Stomach (tissue), 4 donors: Measurements from ENCODE around the gene CCNG2.

Source experiments
- CTCF ChIP-seq, 7 experiments: fragments of 450-650 bp in 4 of 7; fragments of 200-600 bp in 3 of 7; sonication (generic) in 3 of 7; IDR thresholded peaks; one replicate each; pipeline ENCODE4 v1.5.1; 2016 to 2019; ENCODE audit warnings: antibody characterized with exemption in 7 of 7, control low read depth in 2 of 7, mild to moderate bottlenecking in 1 of 7
- EP300 ChIP-seq: sonication (generic); formaldehyde crosslinking; IDR thresholded peaks from one replicate; pipeline ENCODE4 v1.6.1; 2017; ENCODE audit warnings: antibody characterized with exemption
- POLR2A ChIP-seq, 4 donors: fragments of 450-650 bp; IDR thresholded peaks; one replicate each; pipeline ENCODE4 v1.6.1; 2016; ENCODE audit warnings: antibody characterized with exemption in 4 of 4, control low read depth in 2 of 4, mild to moderate bottlenecking in 1 of 4, moderate library complexity in 1 of 4
- POLR2AphosphoS5 ChIP-seq, 3 donors: sonication (generic); formaldehyde crosslinking; IDR thresholded peaks; one replicate each; pipeline ENCODE4 v1.6.1; 2016; ENCODE audit warnings: antibody characterized with exemption in 3 of 3

- TF ChIP-seq CTCF (IDR thresholded peaks at IDR 0.05) (no peak), POLR2A (IDR thresholded peaks at IDR 0.05) (no peak), POLR2AphosphoS5 (IDR thresholded peaks at IDR 0.05) (no peak), EP300 (no peak)
Measured at GRCh38 chr4:77187322-77187721, 30.3 kb downstream of the CCNG2 start.
